Calu3 (cell line): ENCODE measurements around the gene DUSP28. TPM values are rescaled to one million over a fixed set of nuclear protein-coding genes. Genes with fewer than 3 reads are reported as not detected.

Experiments used
- BruUV-seq: library from RNA; stranded (reverse); fragments of 400-500 nt; replicated peaks from 2 replicates; lab custom pipeline; 2021; lab: Mats Ljungman, UMichigan
- CTCF ChIA-PET: fragments of 300-600 bp; sonication (Branson Sonifier 250); formaldehyde crosslinking; loops from one replicate; lab custom pipeline; 2022; ENCODE audit warnings: antibody characterized with exemption; lab: Charles Lee
- DNase-seq: peaks from one replicate; pipeline ENCODE4 v3.0.0; 2022
- H3K27ac Mint-ChIP-seq: one replicate; pipeline ENCODE4 v1.8.0; 2022; ENCODE audit warnings: mixed read lengths; ENCODE audit not compliant: unreplicated experiment
- H3K27me3 Mint-ChIP-seq: one replicate; pipeline ENCODE4 v1.8.0; 2022; ENCODE audit warnings: mixed read lengths; ENCODE audit not compliant: unreplicated experiment
- H3K36me3 Mint-ChIP-seq: one replicate; pipeline ENCODE4 v1.8.0; 2022; ENCODE audit warnings: mild to moderate bottlenecking, moderate library complexity, mixed read lengths; ENCODE audit not compliant: insufficient read depth, unreplicated experiment
- H3K4me1 Mint-ChIP-seq: one replicate; pipeline ENCODE4 v1.8.0; 2022; ENCODE audit warnings: mild to moderate bottlenecking, low read depth, mixed read lengths; ENCODE audit not compliant: unreplicated experiment
- H3K4me3 Mint-ChIP-seq: one replicate; pipeline ENCODE4 v1.8.0; 2022; ENCODE audit warnings: mild to moderate bottlenecking, low read depth, moderate library complexity, mixed read lengths; ENCODE audit not compliant: unreplicated experiment
- H3K9me3 Mint-ChIP-seq: one replicate; pipeline ENCODE4 v1.8.0; 2022; ENCODE audit warnings: low read depth, mixed read lengths; ENCODE audit not compliant: unreplicated experiment
- CTCF ChIP-seq: fragments of 200-600 bp; IDR thresholded peaks from one replicate; pipeline ENCODE4 v1.8.0; 2022; ENCODE audit warnings: antibody characterized with exemption; ENCODE audit not compliant: unreplicated experiment
- intact Hi-C: fragments of 100-400 bp; cut with micrococcal nuclease; formaldehyde crosslinking; loops from one replicate; pipeline ENCODE4 v1.10.0; 2022; ENCODE audit not compliant: unreplicated experiment
- total RNA-seq: library from RNA; stranded (reverse); gene quantifications from 2 replicates; pipeline ENCODE4 v1.2.3, GENCODE V29; 2022

Gene DUSP28
- total RNA-seq, 1 experiment from 2014 or later = 8.5 TPM

GRCh38 chr2:240611601-240612210 is 51.5 kb downstream of the DUSP28 start:
- Mint-ChIP-seq H3K27ac (no peak overlapping the region), H3K36me3 (peaks cover 9% of the 10 kb centered on the region), H3K4me3 (no peak overlapping the region), H3K27me3 (no peaks in the 10 kb centered on the region), H3K9me3 (no peaks in the 10 kb centered on the region), H3K4me1 (peaks cover 26% of the 10 kb centered on the region)
- DNase-seq = no peak
- CTCF ChIA-PET = no interaction called here
- BruUV-seq = no TSS peak
- intact Hi-C loops = no loop called here
- TF ChIP-seq CTCF = no peak

Other genes with a start within 250 kb of the DUSP28 start
- gene GPC1, start 124.7 kb upstream of the DUSP28 start, total RNA-seq = 41.8 and 51.5 TPM in 2 replicates
- gene ANKMY1, start 2.4 kb upstream of the DUSP28 start, total RNA-seq = 34.9 and 38.2 TPM in 2 replicates
- 80.6 and 82.9 TPM in 2 replicates for gene RNPEPL1, start 8.1 kb downstream of the DUSP28 start, total RNA-seq
- 49.3 and 52.6 TPM in 2 replicates for gene CAPN10, start 26.4 kb downstream of the DUSP28 start, total RNA-seq
- 40.3 and 49.4 TPM in 2 replicates for gene GPR35, start 65.1 kb downstream of the DUSP28 start, total RNA-seq
- not detected in 2 replicates for gene AQP12B, start 122.5 kb downstream of the DUSP28 start, total RNA-seq
- gene AQP12A, start 131.5 kb downstream of the DUSP28 start, total RNA-seq = not detected in 2 replicates